Islet of Langerhans (tissue), 1 donor: ENCODE results near the gene GCK.

Source experiments
- FAIRE-seq: peaks from one replicate; lab custom pipeline; 2011; peaks lifted over from hg19 to GRCh38; lab: Jason Lieb, UNC

The GCK gene

DNA sequence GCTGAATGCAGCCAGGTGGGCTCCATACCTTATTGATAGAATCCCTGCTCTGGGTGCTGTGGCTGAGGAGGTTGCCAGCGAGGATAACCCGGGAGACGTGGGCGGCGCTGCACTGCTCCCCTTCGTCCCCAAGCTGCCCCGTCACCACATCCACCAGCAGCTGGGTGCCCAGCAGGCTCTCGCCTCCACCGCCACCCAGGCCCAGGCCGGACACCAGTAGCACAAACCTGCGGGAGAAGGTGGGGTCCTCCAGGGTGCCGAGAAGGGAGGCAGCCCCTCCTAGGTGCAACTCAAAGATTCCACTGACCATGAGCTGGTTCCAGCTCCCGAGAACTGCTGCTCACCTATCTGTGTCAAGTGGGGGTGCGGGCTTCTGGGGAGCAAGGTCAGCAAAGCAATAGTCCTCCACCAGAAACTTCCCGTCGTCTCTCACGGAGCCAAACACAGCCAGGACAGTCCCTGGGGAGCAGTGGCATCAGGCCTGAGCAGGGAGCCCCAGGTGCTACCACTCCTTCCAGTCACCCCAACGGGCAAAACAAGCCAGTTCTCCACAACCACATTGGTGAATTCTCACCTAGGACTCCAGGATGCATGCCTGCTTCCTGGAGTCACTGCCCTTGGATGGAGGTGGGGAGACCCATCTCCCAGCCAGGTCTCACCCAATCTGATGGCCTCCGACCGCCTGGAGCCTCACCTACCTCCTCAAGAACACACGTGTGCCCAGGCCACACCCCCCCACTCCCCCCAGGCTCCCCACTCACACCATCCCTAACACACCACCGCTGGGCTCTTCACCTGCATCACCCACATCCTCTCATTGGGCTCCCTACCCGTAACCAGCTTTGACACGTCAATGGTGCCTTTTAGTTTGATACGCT lies 72.2 kb downstream of the GCK start:
- FAIRE-seq = no peak

GRCh38 chr7:44116087-44116788 lies 73.0 kb downstream of the GCK start:
- no peak for FAIRE-seq

GRCh38 chr7:44114586-44115310 lies 74.5 kb downstream of the GCK start:
- FAIRE-seq = no peak

DNA sequence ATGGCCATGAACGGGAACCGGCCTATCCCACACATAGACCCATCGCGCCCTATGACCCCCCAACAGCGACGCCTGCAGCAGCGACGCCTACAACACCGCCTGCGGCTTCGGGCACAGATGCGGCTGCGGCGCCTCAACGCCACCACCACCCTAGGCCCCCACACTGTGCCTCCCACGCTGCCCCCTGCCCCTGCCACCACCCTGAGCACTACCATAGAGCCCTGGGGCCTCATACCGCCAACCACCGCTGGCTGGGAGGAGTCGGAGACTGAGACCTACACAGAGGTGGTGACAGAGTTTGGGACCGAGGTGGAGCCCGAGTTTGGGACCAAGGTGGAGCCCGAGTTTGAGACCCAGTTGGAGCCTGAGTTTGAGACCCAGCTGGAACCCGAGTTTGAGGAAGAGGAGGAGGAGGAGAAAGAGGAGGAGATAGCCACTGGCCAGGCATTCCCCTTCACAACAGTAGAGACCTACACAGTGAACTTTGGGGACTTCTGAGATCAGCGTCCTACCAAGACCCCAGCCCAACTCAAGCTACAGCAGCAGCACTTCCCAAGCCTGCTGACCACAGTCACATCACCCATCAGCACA lies 75.4 kb downstream of the GCK start:
- no peak for FAIRE-seq

DNA sequence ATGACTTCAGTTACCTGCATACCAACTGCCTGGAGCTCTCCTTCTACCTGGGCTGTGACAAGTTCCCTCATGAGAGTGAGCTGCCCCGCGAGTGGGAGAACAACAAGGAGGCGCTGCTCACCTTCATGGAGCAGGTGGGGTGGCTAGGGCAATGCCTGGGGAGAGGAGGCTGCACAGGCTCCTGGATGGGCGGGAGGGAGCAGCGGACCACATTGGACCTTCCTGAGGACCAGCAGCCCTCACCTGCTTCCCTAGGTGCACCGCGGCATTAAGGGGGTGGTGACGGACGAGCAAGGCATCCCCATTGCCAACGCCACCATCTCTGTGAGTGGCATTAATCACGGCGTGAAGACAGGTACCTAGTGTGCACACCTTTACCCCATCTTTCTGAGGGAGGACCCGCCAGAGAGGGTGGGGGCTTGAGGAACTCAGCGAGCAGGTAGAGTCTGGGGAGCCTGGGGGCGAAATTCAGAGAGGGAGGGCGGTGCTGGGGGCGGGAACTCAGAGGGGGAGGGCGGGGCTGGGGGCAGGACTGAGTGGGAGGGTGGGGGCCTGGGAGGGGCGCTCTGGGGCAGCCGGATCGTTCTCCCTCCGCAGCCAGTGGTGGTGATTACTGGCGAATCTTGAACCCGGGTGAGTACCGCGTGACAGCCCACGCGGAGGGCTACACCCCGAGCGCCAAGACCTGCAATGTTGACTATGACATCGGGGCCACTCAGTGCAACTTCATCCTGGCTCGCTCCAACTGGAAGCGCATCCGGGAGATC lies 76.1 kb downstream of the GCK start:
- FAIRE-seq = no peak

DNA sequence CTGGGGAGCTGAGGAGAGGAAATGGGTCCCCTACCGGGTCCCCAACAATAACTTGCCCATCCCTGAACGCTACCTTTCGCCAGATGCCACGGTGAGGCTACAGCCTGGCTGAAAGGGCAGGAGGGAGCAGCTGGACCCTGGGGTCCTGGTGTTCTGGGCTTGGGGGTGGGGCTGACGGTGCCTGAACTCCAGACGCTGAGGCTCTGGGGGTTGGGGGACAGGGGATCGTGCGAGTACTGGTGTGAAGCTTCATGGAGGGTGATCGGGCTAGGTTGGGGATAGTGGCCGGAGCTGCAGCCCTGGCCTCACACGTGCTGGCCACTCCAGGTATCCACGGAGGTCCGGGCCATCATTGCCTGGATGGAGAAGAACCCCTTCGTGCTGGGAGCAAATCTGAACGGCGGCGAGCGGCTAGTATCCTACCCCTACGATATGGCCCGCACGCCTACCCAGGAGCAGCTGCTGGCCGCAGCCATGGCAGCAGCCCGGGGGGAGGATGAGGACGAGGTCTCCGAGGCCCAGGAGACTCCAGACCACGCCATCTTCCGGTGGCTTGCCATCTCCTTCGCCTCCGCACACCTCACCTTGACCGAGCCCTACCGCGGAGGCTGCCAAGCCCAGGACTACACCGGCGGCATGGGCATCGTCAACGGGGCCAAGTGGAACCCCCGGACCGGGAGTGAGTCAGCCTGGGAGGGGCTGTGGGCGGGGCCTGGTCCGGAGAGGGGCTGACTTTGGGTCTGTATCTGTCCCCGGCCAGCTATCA lies 76.8 kb downstream of the GCK start:
- FAIRE-seq = no peak

DNA sequence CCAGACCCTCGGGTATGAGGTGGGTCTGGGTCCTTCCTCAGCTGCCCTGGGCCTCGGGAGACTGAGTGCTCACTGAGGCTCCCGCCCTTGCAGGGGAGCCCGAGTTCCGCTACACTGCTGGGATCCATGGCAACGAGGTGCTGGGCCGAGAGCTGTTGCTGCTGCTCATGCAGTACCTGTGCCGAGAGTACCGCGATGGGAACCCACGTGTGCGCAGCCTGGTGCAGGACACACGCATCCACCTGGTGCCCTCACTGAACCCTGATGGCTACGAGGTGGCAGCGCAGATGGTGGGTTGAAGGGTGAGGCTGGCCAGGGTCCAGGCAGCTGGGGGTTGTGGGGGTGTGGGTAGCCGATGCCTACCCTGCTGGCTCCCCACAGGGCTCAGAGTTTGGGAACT lies 77.5 kb downstream of the GCK start:
- FAIRE-seq = no peak

GRCh38 chr7:44110719-44111635 lies 78.3 kb downstream of the GCK start:
- FAIRE-seq = no peak

- no peak for FAIRE-seq
These were observed 79.2 kb downstream of the GCK start for GRCh38 chr7:44109991-44110390.

- FAIRE-seq = no peak
These were observed 80.2 kb downstream of the GCK start for GRCh38 chr7:44108768-44109750.

DNA sequence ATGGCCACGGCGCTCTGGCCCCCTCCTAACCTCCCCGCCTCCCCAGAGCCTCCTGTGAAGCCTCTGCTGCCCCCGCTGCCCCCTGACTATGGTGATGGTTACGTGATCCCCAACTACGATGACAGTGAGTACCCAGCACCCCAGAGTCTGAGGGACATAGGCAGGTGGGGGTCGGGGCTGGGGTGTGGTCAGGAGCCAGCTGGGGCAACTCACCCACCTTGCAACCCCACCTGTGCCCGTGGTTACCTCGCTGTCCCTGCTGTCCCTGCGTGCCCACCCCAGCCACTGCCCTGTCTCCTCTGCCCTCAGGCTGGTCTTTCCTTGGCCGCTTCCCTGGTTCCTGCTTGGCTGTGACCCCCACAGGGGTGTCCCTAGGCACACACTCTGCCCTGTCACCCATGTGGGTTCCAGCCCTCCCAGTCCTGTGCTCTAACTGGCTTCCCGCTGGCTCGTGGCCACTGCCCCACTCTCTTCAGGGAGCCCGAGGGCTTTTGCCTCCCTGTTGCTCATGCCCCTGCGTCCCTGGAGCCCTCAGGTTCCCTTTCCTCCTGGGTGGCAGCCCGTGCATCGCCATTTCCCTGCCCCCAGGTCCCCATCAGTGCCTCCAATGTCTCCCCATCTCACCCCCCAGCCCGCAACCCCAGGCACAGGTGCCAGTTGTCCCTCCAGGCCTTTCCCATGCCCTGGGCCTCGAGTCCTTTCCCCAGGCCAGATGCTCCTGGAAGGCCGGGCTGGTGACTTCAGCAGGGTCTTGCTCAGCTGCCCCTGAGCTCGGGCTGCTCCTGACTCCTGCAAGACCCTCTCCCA lies 81.1 kb downstream of the GCK start:
- FAIRE-seq = no peak

DNA sequence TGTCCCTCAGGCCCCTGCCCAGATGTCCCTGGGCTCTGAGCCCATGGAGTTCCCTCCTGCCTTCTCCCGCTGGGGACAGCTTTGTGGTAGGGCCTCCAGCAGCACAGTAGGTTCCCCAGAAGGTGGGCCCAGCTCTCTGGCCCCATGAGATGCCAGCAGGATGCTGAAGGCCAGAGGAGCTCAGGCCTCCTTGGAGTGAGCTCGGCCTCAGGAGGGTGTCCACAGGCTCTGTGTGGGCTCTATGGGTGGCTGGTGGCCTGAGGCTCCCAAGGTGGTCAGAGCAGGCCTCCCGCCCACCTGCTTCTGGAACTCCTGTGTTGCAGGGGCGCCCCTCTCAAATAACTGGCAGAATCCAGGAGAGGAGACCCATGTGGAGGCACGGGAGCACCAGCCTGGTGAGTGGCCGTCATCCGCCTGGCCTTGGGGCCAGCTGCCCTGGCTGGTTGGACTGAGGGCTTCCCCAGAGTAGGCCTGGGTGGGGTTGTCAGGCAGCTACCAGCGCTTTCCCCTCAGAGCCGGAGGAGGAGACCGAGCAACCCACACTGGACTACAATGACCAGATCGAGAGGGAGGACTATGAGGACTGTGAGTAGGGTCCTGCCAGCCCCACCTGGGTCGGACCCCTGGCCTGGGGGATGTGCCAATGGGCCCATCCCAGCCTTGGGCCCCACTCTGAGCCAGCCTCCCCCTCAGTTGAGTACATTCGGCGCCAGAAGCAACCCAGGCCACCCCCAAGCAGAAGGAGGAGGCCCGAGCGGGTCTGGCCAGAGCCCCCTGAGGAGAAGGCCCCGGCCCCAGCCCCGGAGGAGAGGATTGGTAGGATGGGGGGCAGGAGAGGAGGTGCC lies 81.9 kb downstream of the GCK start:
- no peak for FAIRE-seq

- no peak for FAIRE-seq
These were observed 82.8 kb downstream of the GCK start for GRCh38 chr7:44106311-44107065.

DNA sequence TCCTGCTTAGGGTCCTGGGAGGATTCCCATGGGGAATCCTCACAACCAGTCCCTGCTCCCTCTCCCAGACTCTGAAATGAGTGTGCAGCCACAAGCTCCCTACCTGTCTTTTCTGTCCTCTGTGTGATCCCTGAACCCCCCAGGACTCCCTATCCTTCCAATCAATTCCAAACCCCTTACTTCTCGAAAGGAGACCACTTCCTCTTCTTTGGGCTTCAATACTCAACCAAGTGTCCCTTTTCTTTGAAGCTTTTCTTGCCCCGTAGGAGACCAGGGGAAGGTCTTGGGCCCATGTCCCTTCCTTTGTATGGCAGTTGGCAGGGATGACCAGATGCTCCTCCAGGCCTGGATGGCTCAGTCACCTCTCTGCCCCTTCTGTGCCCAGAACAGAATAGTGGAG lies 83.4 kb downstream of the GCK start:
- FAIRE-seq = no peak

DNA sequence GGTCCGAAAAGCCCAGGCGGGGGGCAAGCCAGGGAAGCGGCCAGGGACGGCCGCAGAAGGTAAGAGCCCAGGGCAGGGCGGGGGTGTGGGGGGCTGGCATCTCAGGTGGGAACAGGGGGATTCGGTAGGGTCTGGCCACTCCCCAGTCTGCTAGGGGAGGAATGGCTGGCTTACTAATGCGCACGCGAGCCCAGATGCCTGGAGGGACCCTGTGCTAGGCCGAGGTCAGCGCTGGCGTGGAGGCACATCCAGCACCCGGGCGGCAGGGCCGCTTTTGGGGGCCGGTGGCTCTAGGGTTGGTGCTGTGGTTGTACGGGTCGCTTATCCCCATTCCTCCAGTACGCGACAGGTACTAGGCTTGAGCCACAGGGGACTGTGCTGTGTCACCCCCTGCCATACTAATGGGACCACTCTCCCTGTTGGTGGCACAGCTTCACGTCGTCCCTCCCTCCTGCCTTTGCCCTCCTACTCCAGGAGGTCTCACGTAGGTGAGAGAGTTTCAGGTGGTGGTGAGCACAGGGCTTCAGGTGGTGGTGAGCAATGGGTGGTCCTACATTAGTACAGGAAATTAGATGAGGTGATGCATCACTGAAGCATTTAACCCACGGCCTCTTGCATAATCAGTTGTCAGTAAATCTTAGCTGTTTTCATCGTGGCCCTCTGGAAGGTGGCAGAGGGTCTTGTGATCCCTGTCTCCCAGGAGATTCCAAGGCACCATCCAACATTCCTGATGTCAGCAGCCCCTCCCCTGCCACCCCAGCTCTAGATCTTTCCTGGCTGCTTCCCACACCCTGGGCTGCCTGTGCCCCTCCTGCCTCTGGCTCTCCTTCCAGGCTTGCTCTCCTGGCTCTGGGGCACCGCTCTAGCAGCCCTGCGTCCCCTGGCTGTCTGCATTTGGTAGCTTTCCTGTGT lies 84.1 kb downstream of the GCK start:
- FAIRE-seq = no peak
